ENCODE results near the gene TOPAZ1.
A peak's percentile ranks its signal among the peaks of the same experiment; 100 is the strongest.

The TOPAZ1 gene

DNA sequence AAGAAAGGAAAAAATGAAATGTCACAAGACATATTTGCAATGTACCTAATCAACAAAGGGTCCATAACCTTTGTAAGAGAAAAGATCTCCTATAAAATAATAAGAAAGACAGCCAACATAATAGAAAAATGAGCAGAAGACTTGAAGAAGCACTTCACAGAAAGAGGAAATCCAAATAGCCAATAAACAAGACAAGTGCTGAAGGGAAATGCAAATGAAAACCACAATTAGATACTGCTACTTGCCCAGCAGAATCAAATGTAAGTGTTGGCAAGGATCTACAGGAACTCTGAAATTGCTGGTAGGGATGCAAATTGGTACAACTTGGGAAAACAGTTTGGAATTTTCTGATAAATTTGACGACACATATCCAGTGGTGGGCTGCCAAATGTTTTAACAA lies 15.1 kb upstream of the TOPAZ1 start:
- H3K36me3 ChIP-seq (ENCODE audit: control insufficient read depth in 2 of 2, insufficient read depth in 2 of 2, low read length in 2 of 2) = no peaks in the 10 kb centered on the region
- no peaks in the 10 kb centered on the region for H3K4me1 ChIP-seq (ENCODE audit: control insufficient read depth in 2 of 2, insufficient read depth in 2 of 2, low read length in 2 of 2)
- peaks cover 4 to 5% of the 10 kb centered on the region in 2 donors for H3K27me3 ChIP-seq (ENCODE audit: control insufficient read depth in 2 of 2, insufficient read depth in 2 of 2, low read length in 2 of 2)

DNA sequence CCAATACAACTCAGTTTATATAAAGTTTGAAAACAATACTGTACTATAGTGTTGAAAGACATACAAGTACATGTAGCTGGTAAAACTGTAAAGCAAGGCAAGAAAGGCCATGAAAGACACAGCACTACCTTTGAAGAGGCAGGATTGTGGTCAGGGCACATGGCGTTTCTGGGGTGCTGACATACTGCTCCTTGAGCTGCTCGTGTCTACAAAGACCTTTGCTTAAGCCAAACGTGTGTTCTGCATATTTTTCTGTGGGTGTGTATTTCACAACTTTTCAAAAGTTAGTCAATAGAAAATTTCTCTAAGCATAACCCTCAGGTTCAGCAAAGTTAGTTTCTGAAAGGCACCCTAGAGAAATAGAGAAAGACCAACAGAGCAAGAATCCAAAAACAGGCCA lies 14.1 kb upstream of the TOPAZ1 start:
- Histone ChIP-seq H3K9me3 (ENCODE audit: control insufficient read depth in 2 of 2, low read length in 2 of 2) (no peaks in the 10 kb centered on the region), H3K9ac (ENCODE audit: low read depth in 1 of 2, low read length in 2 of 2) (no peak overlapping the region), H3K27me3 (ENCODE audit: control insufficient read depth in 2 of 2, insufficient read depth in 2 of 2, low read length in 2 of 2) (peaks cover 4 to 5% of the 10 kb centered on the region in 2 donors), H3K4me3 (ENCODE audit: low read length in 2 of 2) (no peak overlapping the region), H3K4me1 (ENCODE audit: control insufficient read depth in 2 of 2, insufficient read depth in 2 of 2, low read length in 2 of 2) (no peaks in the 10 kb centered on the region), H3K27ac (ENCODE audit: low read depth in 2 of 2, low read length in 2 of 2) (no peak overlapping the region), H3K36me3 (ENCODE audit: control insufficient read depth in 2 of 2, insufficient read depth in 2 of 2, low read length in 2 of 2) (no peaks in the 10 kb centered on the region)

More for the DNA sequence above, 15.1 kb upstream of the TOPAZ1 start:
- Histone ChIP-seq H3K4me3 (ENCODE audit: low read length in 2 of 2) (no peak overlapping the region), H3K27ac (ENCODE audit: low read depth in 2 of 2, low read length in 2 of 2) (no peak overlapping the region), H3K9ac (ENCODE audit: low read depth in 1 of 2, low read length in 2 of 2) (no peak overlapping the region), H3K9me3 (ENCODE audit: control insufficient read depth in 2 of 2, low read length in 2 of 2) (no peaks in the 10 kb centered on the region)

DNA sequence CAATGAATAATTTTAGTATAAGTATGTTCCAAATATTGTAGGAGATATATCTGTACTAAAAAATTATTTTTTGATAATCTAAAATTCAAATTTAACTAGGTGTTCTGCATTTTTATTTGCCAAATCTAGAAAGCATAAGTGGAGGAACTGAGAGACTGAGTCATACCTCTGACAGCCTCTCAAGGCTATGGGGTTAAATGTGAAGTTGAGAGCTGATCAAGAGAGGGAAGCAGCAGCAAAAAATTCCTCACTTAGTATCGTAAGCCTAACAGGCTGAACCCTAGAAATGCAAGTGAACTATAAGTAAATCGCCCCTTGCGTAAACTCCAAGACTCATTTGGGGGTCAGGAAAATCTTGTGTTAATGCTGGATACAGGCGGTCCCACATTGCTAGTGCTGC lies 12.8 kb upstream of the TOPAZ1 start:
- Histone ChIP-seq H3K9me3 (ENCODE audit: control insufficient read depth in 2 of 2, low read length in 2 of 2) (no peaks in the 10 kb centered on the region), H3K4me1 (ENCODE audit: control insufficient read depth in 2 of 2, insufficient read depth in 2 of 2, low read length in 2 of 2) (no peaks in the 10 kb centered on the region), H3K9ac (ENCODE audit: low read depth in 1 of 2, low read length in 2 of 2) (no peak overlapping the region), H3K36me3 (ENCODE audit: control insufficient read depth in 2 of 2, insufficient read depth in 2 of 2, low read length in 2 of 2) (no peaks in the 10 kb centered on the region), H3K4me3 (ENCODE audit: low read length in 2 of 2) (no peak overlapping the region), H3K27me3 (ENCODE audit: control insufficient read depth in 2 of 2, insufficient read depth in 2 of 2, low read length in 2 of 2) (peaks cover 0 to 3% of the 10 kb centered on the region in 2 donors), H3K27ac (ENCODE audit: low read depth in 2 of 2, low read length in 2 of 2) (no peak overlapping the region)

DNA sequence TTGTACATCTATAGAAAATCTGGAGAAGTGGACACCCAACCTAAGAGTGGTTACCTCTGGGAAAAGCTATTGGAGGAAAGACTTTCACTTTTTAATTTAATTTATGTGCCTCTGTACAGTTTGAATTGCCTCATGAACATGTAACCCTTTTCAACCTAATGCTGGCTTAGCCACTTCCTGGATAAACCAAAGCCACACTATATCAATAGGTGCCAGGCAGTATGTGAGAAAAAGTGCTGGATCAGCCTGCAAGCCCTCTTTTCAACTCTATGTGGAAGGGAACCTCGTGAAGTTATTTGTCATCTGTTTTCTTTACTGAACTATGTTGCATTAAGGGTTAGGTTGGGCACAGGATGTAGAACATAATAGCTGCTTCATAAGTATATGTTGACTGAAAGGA lies 9.3 kb upstream of the TOPAZ1 start:
- no peaks in the 10 kb centered on the region for H3K27me3 ChIP-seq (ENCODE audit: control insufficient read depth in 2 of 2, insufficient read depth in 2 of 2, low read length in 2 of 2)
- H3K4me1 ChIP-seq (ENCODE audit: control insufficient read depth in 2 of 2, insufficient read depth in 2 of 2, low read length in 2 of 2) = no peaks in the 10 kb centered on the region
- H3K9ac ChIP-seq (ENCODE audit: low read depth in 1 of 2, low read length in 2 of 2) = no peak overlapping the region
- H3K27ac ChIP-seq (ENCODE audit: low read depth in 2 of 2, low read length in 2 of 2) = no peak overlapping the region
- H3K36me3 ChIP-seq (ENCODE audit: control insufficient read depth in 2 of 2, insufficient read depth in 2 of 2, low read length in 2 of 2) = no peaks in the 10 kb centered on the region
- H3K4me3 ChIP-seq (ENCODE audit: low read length in 2 of 2) = no peak overlapping the region
- H3K9me3 ChIP-seq (ENCODE audit: control insufficient read depth in 2 of 2, low read length in 2 of 2) = no peaks in the 10 kb centered on the region

DNA sequence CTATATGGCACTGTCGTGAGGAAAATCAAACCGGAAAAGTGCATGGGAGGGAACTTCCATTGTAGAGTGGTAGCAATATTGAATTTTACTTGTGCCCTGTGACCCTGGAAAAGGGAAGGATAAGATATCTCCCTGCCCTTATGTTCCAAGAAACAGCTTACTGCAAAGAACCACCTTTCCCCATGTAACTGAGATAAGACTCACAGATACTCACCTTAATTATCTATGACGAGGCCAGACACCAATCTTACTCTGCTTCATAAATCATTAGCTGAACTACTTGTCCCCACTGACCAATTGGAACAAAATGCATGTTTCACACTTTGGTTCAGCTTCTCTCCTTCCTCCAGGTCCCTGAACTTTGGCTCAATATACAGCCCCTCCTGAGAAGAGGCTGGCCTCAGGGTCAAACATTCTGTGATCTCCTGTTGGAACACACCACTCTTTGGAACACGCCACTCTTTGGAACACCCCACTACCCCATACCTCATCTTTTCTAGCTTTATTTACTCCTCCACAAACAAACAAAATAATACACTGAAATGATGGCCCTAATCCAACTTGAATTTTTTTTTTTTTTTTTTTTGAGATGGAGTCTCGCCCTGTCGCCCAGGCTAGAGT lies 6.9 kb upstream of the TOPAZ1 start:
- no peak overlapping the region for H3K9ac ChIP-seq (ENCODE audit: low read depth in 1 of 2, low read length in 2 of 2)
- H3K36me3 ChIP-seq (ENCODE audit: control insufficient read depth in 2 of 2, insufficient read depth in 2 of 2, low read length in 2 of 2) = no peaks in the 10 kb centered on the region
- no peaks in the 10 kb centered on the region for H3K9me3 ChIP-seq (ENCODE audit: control insufficient read depth in 2 of 2, low read length in 2 of 2)
- H3K4me3 ChIP-seq (ENCODE audit: low read length in 2 of 2) = no peak overlapping the region
- H3K4me1 ChIP-seq (ENCODE audit: control insufficient read depth in 2 of 2, insufficient read depth in 2 of 2, low read length in 2 of 2) = no peaks in the 10 kb centered on the region
- no peak overlapping the region for H3K27ac ChIP-seq (ENCODE audit: low read depth in 2 of 2, low read length in 2 of 2)
- H3K27me3 ChIP-seq (ENCODE audit: control insufficient read depth in 2 of 2, insufficient read depth in 2 of 2, low read length in 2 of 2) = no peaks in the 10 kb centered on the region

DNA sequence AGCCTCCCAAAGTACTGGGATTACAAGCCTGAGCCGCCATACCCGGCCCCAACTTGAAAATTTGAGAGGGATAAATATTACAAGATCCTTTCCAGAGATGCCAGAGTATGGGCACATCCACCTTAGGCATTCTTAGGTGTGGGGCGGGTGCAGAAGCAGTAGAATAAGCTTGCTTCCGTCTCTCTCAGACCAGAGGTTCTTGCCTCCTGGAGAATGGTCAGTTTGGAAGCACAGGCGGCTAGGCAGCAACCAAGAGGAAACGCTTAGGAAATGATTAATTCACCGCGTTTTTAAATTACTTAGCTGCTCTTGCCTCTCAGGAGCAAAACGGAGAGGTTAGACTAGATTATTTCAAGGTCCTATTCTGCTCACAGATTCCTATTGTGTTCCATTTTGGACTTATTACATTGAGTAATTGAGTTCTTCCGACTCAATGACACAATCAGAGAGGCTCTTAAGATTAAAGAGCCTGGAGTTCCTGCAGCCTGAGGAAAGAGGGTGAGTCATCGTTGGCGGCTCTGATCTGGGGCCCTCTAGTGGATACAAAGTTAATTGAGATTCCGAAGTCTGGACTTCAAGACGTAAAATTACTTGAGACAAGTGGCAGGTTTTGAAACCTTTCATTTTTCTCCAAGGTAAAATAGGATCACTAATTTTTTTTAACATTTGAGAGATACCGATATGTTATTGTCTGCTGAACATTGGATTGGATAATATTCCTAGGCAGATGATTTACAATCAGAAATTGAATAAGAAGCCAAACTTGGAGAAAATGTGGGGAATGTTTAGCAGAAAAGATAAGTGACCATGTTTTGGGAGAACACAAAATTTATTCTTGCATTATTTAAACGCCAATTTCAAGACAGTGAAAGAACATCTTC lies 5.8 kb upstream of the TOPAZ1 start:
- Histone ChIP-seq H3K9ac (ENCODE audit: low read depth in 1 of 2, low read length in 2 of 2) (no peak overlapping the region), H3K27ac (ENCODE audit: low read depth in 2 of 2, low read length in 2 of 2) (no peak overlapping the region)

DNA sequence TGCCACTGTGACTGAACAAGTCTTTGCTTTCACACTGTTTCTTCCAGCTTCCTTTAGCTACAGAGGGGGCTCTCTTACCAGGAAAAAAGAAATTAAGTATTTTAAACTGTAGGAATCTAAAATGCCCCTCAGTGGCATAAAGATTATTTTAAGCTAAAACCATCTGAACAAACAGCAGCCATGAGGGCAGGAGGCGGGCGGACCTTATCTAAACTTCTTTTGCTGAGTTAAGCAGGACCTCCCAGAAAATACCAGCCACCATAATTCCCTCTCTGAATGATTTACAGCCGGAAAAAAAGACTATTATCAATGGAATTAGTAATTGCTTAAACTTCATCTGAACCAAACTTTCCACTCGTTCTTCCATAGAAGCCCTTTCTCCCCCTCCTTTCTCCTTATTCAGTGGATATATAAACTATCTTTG lies 5.2 kb upstream of the TOPAZ1 start:
- H3K27ac ChIP-seq (ENCODE audit: low read depth in 2 of 2, low read length in 2 of 2) = no peak overlapping the region
- H3K27me3 ChIP-seq (ENCODE audit: control insufficient read depth in 2 of 2, insufficient read depth in 2 of 2, low read length in 2 of 2) = no peaks in the 10 kb centered on the region
- H3K9ac ChIP-seq (ENCODE audit: low read depth in 1 of 2, low read length in 2 of 2) = no peak overlapping the region
- no peak overlapping the region for H3K4me3 ChIP-seq (ENCODE audit: low read length in 2 of 2)
- H3K9me3 ChIP-seq (ENCODE audit: control insufficient read depth in 2 of 2, low read length in 2 of 2) = no peaks in the 10 kb centered on the region
- H3K36me3 ChIP-seq (ENCODE audit: control insufficient read depth in 2 of 2, insufficient read depth in 2 of 2, low read length in 2 of 2) = no peaks in the 10 kb centered on the region
- no peaks in the 10 kb centered on the region for H3K4me1 ChIP-seq (ENCODE audit: control insufficient read depth in 2 of 2, insufficient read depth in 2 of 2, low read length in 2 of 2)

More for the DNA sequence above, 5.8 kb upstream of the TOPAZ1 start:
- Histone ChIP-seq H3K9me3 (ENCODE audit: control insufficient read depth in 2 of 2, low read length in 2 of 2) (no peaks in the 10 kb centered on the region), H3K27me3 (ENCODE audit: control insufficient read depth in 2 of 2, insufficient read depth in 2 of 2, low read length in 2 of 2) (no peaks in the 10 kb centered on the region), H3K36me3 (ENCODE audit: control insufficient read depth in 2 of 2, insufficient read depth in 2 of 2, low read length in 2 of 2) (no peaks in the 10 kb centered on the region), H3K4me3 (ENCODE audit: low read length in 2 of 2) (peak overlapping the region in 1 of 2 donors; percentile 39), H3K4me1 (ENCODE audit: control insufficient read depth in 2 of 2, insufficient read depth in 2 of 2, low read length in 2 of 2) (no peaks in the 10 kb centered on the region)

DNA sequence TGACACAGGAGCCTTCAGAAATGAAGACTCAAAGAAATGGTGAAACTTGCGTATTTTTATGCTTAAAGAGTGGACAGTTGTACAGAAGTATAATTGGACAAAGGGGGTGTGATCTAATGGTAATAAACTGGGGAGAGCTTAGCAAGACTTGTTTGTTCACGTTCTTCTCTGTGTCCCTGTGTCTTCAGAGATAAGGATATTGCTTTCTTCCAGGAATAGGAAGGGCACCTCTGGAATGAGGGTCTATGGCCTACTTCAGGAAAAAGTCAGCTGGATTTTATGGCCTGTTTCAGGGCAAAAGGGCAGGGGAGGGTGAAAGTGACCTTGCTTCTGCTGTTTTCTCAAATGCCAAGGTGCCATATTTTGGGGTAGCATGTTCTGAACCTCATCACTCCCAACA lies 4.5 kb upstream of the TOPAZ1 start:
- no peaks in the 10 kb centered on the region for H3K27me3 ChIP-seq (ENCODE audit: control insufficient read depth in 2 of 2, insufficient read depth in 2 of 2, low read length in 2 of 2)
- H3K9me3 ChIP-seq (ENCODE audit: control insufficient read depth in 2 of 2, low read length in 2 of 2) = no peaks in the 10 kb centered on the region
- H3K9ac ChIP-seq (ENCODE audit: low read depth in 1 of 2, low read length in 2 of 2) = no peak overlapping the region
- H3K4me1 ChIP-seq (ENCODE audit: control insufficient read depth in 2 of 2, insufficient read depth in 2 of 2, low read length in 2 of 2) = no peaks in the 10 kb centered on the region
- no peaks in the 10 kb centered on the region for H3K36me3 ChIP-seq (ENCODE audit: control insufficient read depth in 2 of 2, insufficient read depth in 2 of 2, low read length in 2 of 2)
- H3K4me3 ChIP-seq (ENCODE audit: low read length in 2 of 2) = no peak overlapping the region
- H3K27ac ChIP-seq (ENCODE audit: low read depth in 2 of 2, low read length in 2 of 2) = no peak overlapping the region

DNA sequence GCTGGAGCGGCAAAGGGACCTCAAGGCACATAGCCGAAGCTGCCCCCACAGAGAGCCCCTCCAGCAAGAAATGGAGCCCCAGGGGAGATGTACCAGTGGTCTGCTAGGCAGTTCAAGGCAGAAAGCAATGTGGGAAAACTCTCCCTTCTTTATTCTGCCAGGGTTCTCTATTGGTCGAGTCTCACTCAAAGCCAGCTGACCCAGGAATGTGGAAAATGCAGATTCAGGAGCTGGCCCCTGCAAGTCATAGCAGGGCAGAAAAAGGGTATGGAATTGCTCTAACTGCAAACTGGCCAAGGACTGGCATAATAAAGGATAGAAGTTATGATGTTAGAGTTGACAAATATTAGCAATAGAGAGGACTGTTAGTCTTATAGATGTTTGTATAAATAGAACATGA lies 4.0 kb upstream of the TOPAZ1 start:
- no peaks in the 10 kb centered on the region for H3K36me3 ChIP-seq (ENCODE audit: control insufficient read depth in 2 of 2, insufficient read depth in 2 of 2, low read length in 2 of 2)
- H3K9me3 ChIP-seq (ENCODE audit: control insufficient read depth in 2 of 2, low read length in 2 of 2) = no peaks in the 10 kb centered on the region
- H3K4me1 ChIP-seq (ENCODE audit: control insufficient read depth in 2 of 2, insufficient read depth in 2 of 2, low read length in 2 of 2) = no peaks in the 10 kb centered on the region
- H3K27me3 ChIP-seq (ENCODE audit: control insufficient read depth in 2 of 2, insufficient read depth in 2 of 2, low read length in 2 of 2) = no peaks in the 10 kb centered on the region
- no peak overlapping the region for H3K27ac ChIP-seq (ENCODE audit: low read depth in 2 of 2, low read length in 2 of 2)
- H3K9ac ChIP-seq (ENCODE audit: low read depth in 1 of 2, low read length in 2 of 2) = no peak overlapping the region
- no peak overlapping the region for H3K4me3 ChIP-seq (ENCODE audit: low read length in 2 of 2)

DNA sequence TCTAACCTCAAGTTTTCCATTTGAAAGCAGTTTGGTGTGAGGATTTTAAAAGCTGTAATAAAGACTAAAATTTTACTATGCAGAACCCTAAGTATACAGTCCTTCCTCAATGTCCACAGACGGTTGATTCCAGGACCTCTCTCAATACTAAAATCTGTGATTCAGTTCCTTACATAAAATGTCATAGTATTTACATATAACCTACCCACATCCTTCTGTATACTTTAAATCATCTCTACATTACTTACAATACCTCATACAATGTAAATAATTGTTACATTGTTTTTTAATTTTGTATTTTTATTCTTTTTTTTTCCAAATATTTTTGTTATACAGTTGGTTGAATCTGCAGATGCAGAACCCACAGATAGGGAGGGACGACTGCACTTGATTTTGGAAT lies 2.8 kb upstream of the TOPAZ1 start:
- no peaks in the 10 kb centered on the region for H3K9me3 ChIP-seq (ENCODE audit: control insufficient read depth in 2 of 2, low read length in 2 of 2)
- H3K27ac ChIP-seq (ENCODE audit: low read depth in 2 of 2, low read length in 2 of 2) = no peak overlapping the region
- H3K4me3 ChIP-seq (ENCODE audit: low read length in 2 of 2) = no peak overlapping the region
- H3K27me3 ChIP-seq (ENCODE audit: control insufficient read depth in 2 of 2, insufficient read depth in 2 of 2, low read length in 2 of 2) = no peaks in the 10 kb centered on the region
- H3K36me3 ChIP-seq (ENCODE audit: control insufficient read depth in 2 of 2, insufficient read depth in 2 of 2, low read length in 2 of 2) = no peaks in the 10 kb centered on the region
- H3K9ac ChIP-seq (ENCODE audit: low read depth in 1 of 2, low read length in 2 of 2) = no peak overlapping the region
- no peaks in the 10 kb centered on the region for H3K4me1 ChIP-seq (ENCODE audit: control insufficient read depth in 2 of 2, insufficient read depth in 2 of 2, low read length in 2 of 2)

Measured in mucosa of rectum (tissue), 2 donors.